Liver (tissue), 9 donors: ENCODE data around the gene CNNM2. TPM values are rescaled to one million over a fixed set of nuclear protein-coding genes. Genes with fewer than 3 reads are reported as not detected.
"Not testable (repeated sequence)": the region's sequence is repeated elsewhere in the genome, so short reads cannot be mapped to it uniquely, and the experiment has no call there.

ENCODE experiments used
- DNase-seq: peaks from one replicate; pipeline ENCODE4 v3.0.0-alpha.2; 2017; ENCODE audit warnings: low spot score
- H3K27ac ChIP-seq, 2 donors: one replicate each; pipeline ENCODE4 v1.7.0; 2013; ENCODE audit warnings: inconsistent platforms in 2 of 2, low read length in 2 of 2, control low read depth in 1 of 2, low read depth in 1 of 2, mild to moderate bottlenecking in 1 of 2
- H3K27me3 ChIP-seq, 4 donors: one replicate each; pipeline versions ENCODE4 v1.6.1 to v1.7.0; 2013; ENCODE audit warnings: low read length in 3 of 4, inconsistent platforms in 1 of 4, mild to moderate bottlenecking in 1 of 4, moderate library complexity in 1 of 4; ENCODE audit not compliant: control insufficient read depth in 4 of 4, insufficient read depth in 4 of 4
- H3K36me3 ChIP-seq, 4 donors: one replicate each; pipeline versions ENCODE4 v1.6.1 to v1.7.0; 2013; ENCODE audit warnings: low read length in 3 of 4, mild to moderate bottlenecking in 3 of 4, low read depth in 1 of 4, moderate library complexity in 1 of 4; ENCODE audit not compliant: control insufficient read depth in 4 of 4, insufficient read depth in 3 of 4
- H3K4me1 ChIP-seq, 4 donors: one replicate each; pipeline versions ENCODE4 v1.6.1 to v1.7.0; 2013; ENCODE audit warnings: low read length in 3 of 4, mild to moderate bottlenecking in 3 of 4, moderate library complexity in 1 of 4; ENCODE audit not compliant: control insufficient read depth in 4 of 4, insufficient read depth in 4 of 4
- H3K4me3 ChIP-seq, 3 donors: one replicate each; pipeline versions ENCODE4 v1.6.1 to v1.7.0; 2013; ENCODE audit warnings: low read length in 3 of 3, control low read depth in 1 of 3, low read depth in 1 of 3, mild to moderate bottlenecking in 1 of 3
- H3K9ac ChIP-seq, 2 donors: one replicate each; pipeline ENCODE4 v1.7.0; 2013; ENCODE audit warnings: low read length in 2 of 2, mild to moderate bottlenecking in 2 of 2, moderate library complexity in 2 of 2, control low read depth in 1 of 2, low read depth in 1 of 2
- H3K9me3 ChIP-seq, 4 donors: one replicate each; pipeline versions ENCODE4 v1.6.1 to v1.7.0; 2013; ENCODE audit warnings: low read length in 3 of 4; ENCODE audit not compliant: control insufficient read depth in 4 of 4
- HNF4G ChIP-seq: IDR thresholded peaks from 2 replicates; pipeline ENCODE4 v1.6.1; 2016; ENCODE audit warnings: antibody characterized with exemption
- SP1 ChIP-seq: IDR thresholded peaks from 2 replicates; pipeline ENCODE4 v1.6.1; 2018; ENCODE audit warnings: antibody characterized with exemption, mild to moderate bottlenecking
- WGBS: extraction: QIAGEN DNeasy Blood & Tissue Kit; methylation state at CpG from one replicate; pipeline ENCODE4 v1.1.7; 2013; 5-methylcytosine and 5-hydroxymethylcytosine counted together
- polyA plus RNA-seq, 2 donors: library from polyadenylated mRNA; stranded (reverse) in 1 of 2; unstranded in 1 of 2; fragments of 200-250 nt in 1 of 2; fragments of >200 nt in 1 of 2; fragmentation: Nextera tagmentation in 1 of 2; extraction: Ambion mirVana in 1 of 2; gene quantifications; one replicate each; pipeline versions ENCODE4 v1.2.1 to v1.2.3, GENCODE V29; 2013 to 2015
- total RNA-seq, 2 donors: library from RNA; depleted of rRNA; stranded (reverse); fragments of >200 nt; gene quantifications; one replicate each; pipeline ENCODE4 v1.2.3, GENCODE V29; 2014
- TF ChIP-seq, protein P1 (sequence below): IDR thresholded peaks from 2 replicates; pipeline ENCODE4 v1.6.1; 2016; ENCODE audit warnings: antibody characterized with exemption
- TF ChIP-seq, protein P2 (sequence below): IDR thresholded peaks from 2 replicates; pipeline ENCODE4 v1.6.1; 2016; ENCODE audit warnings: antibody characterized with exemption
- TF ChIP-seq, protein P3 (sequence below): IDR thresholded peaks from 2 replicates; pipeline ENCODE4 v1.6.1; 2016; ENCODE audit warnings: antibody characterized with exemption
- TF ChIP-seq, protein P4 (sequence below): IDR thresholded peaks from 2 replicates; pipeline ENCODE4 v1.6.1; 2016; ENCODE audit warnings: antibody characterized with exemption, mild to moderate bottlenecking
- TF ChIP-seq, protein P5 (sequence below): fragments of 150-350 bp; IDR thresholded peaks from 2 replicates; pipeline ENCODE4 v1.5.1; 2017; ENCODE audit warnings: improper control_type of control experiment, low read depth, low read length; ENCODE audit not compliant: missing input control
- donor health status: healthy.
- donor health status: healthy.
- donor health status: healthy.
- donor health status: healthy.
- donor health status: healthy.

The CNNM2 gene
- total and polyA plus RNA-seq, 4 donors, result 2.0 to 10.8 (median 6.9) TPM

DNA sequence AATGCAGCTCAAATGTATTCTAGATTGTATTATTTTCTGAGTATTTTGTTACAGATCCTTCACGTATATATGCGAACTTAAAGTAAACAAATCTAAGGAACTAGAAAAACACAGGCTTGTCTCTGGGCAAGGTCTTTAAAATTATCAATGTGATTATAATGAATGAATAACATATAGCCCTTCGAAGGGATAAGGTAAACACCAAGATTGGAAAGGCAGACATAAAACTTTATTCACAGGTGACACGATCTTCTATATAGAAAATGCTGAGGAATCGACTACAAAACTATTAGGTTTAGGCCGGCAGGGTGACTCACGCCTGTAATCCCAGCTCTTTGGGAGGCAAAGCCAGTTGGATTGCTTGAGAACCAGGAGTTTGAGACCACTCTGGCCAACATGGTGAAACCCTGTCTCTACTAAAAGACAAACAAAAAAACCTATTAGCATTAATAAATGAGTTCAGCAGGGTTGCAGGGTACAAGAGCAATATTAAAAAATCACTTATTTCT, 80.4 kb downstream of the CNNM2 start (continued):
- TF ChIP-seq, protein P1, sequence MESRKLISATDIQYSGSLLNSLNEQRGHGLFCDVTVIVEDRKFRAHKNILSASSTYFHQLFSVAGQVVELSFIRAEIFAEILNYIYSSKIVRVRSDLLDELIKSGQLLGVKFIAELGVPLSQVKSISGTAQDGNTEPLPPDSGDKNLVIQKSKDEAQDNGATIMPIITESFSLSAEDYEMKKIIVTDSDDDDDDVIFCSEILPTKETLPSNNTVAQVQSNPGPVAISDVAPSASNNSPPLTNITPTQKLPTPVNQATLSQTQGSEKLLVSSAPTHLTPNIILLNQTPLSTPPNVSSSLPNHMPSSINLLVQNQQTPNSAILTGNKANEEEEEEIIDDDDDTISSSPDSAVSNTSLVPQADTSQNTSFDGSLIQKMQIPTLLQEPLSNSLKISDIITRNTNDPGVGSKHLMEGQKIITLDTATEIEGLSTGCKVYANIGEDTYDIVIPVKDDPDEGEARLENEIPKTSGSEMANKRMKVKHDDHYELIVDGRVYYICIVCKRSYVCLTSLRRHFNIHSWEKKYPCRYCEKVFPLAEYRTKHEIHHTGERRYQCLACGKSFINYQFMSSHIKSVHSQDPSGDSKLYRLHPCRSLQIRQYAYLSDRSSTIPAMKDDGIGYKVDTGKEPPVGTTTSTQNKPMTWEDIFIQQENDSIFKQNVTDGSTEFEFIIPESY, result no peak

DNA sequence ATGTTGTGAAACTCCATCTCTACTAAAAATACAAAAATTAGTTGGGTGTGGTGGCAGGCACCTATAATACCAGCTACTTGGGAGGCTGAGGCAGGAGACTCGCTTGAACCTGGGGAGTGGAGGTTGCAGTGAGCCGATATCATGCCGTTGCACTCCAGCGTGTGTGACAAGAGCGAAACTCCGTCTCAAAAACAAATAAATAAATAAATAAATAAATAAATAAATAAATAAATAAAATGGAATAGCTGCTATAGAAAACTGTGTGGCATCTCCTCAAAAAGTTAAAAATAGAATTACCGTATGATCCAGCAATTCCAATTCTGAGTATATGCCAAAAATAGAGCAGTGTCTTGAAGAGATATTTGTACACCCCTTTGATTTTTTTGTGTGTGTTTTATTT, 82.0 kb downstream of the CNNM2 start:
- not testable (repeated sequence) for H3K27ac ChIP-seq, H3K9me3 ChIP-seq, H3K4me1 ChIP-seq, H3K36me3 ChIP-seq, H3K27me3 ChIP-seq, H3K9ac ChIP-seq, DNase-seq, H3K4me3 ChIP-seq
- WGBS, result 97% methylated on average over 7 of the region's 7 CpGs

DNA sequence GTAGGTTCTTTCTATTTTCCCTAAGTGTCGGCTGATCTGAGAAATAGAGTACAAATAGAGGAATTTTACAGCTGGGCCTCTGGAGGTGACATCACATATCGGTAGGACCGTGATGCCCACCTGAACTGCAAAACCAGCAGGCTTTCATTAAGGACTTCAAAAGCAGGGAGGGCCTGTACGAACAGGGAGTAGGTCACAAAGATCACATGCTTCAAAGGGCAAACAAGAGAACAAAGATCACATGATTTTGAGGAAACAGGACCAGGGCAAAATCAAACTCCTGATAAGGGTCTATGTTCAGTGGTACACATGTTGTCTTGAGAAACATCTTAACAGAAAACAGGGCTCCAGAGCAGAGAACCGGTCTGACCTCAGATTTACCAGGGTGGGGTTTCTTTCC, 88.9 kb downstream of the CNNM2 start:
- TF ChIP-seq HNF4G, result no peak
- TF ChIP-seq, protein P2, sequence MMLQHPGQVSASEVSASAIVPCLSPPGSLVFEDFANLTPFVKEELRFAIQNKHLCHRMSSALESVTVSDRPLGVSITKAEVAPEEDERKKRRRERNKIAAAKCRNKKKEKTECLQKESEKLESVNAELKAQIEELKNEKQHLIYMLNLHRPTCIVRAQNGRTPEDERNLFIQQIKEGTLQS, result no peak
- TF ChIP-seq, protein P3, sequence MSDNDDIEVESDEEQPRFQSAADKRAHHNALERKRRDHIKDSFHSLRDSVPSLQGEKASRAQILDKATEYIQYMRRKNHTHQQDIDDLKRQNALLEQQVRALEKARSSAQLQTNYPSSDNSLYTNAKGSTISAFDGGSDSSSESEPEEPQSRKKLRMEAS, result no peak
- TF ChIP-seq SP1, result no peak
- TF ChIP-seq, protein P4, sequence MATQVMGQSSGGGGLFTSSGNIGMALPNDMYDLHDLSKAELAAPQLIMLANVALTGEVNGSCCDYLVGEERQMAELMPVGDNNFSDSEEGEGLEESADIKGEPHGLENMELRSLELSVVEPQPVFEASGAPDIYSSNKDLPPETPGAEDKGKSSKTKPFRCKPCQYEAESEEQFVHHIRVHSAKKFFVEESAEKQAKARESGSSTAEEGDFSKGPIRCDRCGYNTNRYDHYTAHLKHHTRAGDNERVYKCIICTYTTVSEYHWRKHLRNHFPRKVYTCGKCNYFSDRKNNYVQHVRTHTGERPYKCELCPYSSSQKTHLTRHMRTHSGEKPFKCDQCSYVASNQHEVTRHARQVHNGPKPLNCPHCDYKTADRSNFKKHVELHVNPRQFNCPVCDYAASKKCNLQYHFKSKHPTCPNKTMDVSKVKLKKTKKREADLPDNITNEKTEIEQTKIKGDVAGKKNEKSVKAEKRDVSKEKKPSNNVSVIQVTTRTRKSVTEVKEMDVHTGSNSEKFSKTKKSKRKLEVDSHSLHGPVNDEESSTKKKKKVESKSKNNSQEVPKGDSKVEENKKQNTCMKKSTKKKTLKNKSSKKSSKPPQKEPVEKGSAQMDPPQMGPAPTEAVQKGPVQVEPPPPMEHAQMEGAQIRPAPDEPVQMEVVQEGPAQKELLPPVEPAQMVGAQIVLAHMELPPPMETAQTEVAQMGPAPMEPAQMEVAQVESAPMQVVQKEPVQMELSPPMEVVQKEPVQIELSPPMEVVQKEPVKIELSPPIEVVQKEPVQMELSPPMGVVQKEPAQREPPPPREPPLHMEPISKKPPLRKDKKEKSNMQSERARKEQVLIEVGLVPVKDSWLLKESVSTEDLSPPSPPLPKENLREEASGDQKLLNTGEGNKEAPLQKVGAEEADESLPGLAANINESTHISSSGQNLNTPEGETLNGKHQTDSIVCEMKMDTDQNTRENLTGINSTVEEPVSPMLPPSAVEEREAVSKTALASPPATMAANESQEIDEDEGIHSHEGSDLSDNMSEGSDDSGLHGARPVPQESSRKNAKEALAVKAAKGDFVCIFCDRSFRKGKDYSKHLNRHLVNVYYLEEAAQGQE, result no peak
- TF ChIP-seq, protein P5, sequence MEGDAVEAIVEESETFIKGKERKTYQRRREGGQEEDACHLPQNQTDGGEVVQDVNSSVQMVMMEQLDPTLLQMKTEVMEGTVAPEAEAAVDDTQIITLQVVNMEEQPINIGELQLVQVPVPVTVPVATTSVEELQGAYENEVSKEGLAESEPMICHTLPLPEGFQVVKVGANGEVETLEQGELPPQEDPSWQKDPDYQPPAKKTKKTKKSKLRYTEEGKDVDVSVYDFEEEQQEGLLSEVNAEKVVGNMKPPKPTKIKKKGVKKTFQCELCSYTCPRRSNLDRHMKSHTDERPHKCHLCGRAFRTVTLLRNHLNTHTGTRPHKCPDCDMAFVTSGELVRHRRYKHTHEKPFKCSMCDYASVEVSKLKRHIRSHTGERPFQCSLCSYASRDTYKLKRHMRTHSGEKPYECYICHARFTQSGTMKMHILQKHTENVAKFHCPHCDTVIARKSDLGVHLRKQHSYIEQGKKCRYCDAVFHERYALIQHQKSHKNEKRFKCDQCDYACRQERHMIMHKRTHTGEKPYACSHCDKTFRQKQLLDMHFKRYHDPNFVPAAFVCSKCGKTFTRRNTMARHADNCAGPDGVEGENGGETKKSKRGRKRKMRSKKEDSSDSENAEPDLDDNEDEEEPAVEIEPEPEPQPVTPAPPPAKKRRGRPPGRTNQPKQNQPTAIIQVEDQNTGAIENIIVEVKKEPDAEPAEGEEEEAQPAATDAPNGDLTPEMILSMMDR, result no peak
- WGBS, result 88% methylated on average over 5 of the region's 5 CpGs
- no peaks in the 10 kb centered on the region for H3K36me3 ChIP-seq
- no peaks in the 10 kb centered on the region for H3K4me1 ChIP-seq
- H3K27me3 ChIP-seq, result no peaks in the 10 kb centered on the region
- no peak overlapping the region for H3K27ac ChIP-seq
- DNase-seq, result no peak
- no peak overlapping the region for H3K9ac ChIP-seq
- H3K4me3 ChIP-seq, result no peak overlapping the region
- H3K9me3 ChIP-seq, result no peaks in the 10 kb centered on the region
